A549 (cell line): ENCODE data around the gene ATG9A. TPM values are rescaled to one million over a fixed set of nuclear protein-coding genes. Genes with fewer than 3 reads are reported as not detected.

Experiments used
- ATAC-seq, 2 experiments: fragments of 200-7000 bp in 1 of 2; fragments of >200 bp in 1 of 2; cut with Nextera tagmentation in 1 of 2; cut with Tn5 transposase in 1 of 2; 3 replicates each; pipeline versions ENCODE4 v1.8.0 to v1.9.1; 2018 to 2020; ENCODE audit warnings: mild to moderate bottlenecking in 1 of 2, moderate library complexity in 1 of 2
- CTCF ChIA-PET: fragments of 300-600 bp; sonication (Branson Sonifier 250); formaldehyde crosslinking; extraction: SDS; loops from one replicate; lab custom pipeline; 2021; ENCODE audit warnings: antibody characterized with exemption, inconsistent platforms; lab: Yijun Ruan, JAX
- POLR2A ChIA-PET: fragments of 350-600 bp; formaldehyde crosslinking; extraction: SDS; loops from one replicate; lab custom pipeline; 2021; ENCODE audit warnings: antibody characterized with exemption, inconsistent platforms; lab: Yijun Ruan, JAX
- DNase-seq, 2 experiments: peaks; one replicate each; pipeline versions ENCODE4 v3.0.0 to v3.0.0-alpha.2; 2011 to 2016; ENCODE audit warnings: low read depth in 1 of 2, low spot score in 1 of 2
- FAIRE-seq: peaks from 2 replicates; lab custom pipeline; 2011; peaks lifted over from hg19 to GRCh38; lab: Jason Lieb, UNC
- H3K27ac ChIP-seq, 2 experiments: fragments of >200 bp; sonication (Bioruptor Twin); formaldehyde crosslinking; 3 replicates each; pipeline ENCODE4 v1.5.1; 2016 to 2017
- H3K4me1 ChIP-seq: fragments of >200 bp; sonication (Bioruptor Twin); formaldehyde crosslinking; 3 replicates; pipeline ENCODE4 v1.6.1; 2016
- H3K4me2 ChIP-seq: fragments of >200 bp; sonication (Bioruptor Twin); formaldehyde crosslinking; 3 replicates; pipeline ENCODE4 v1.6.1; 2016
- H3K4me3 ChIP-seq: fragments of >200 bp; sonication (Bioruptor Twin); formaldehyde crosslinking; 3 replicates; pipeline ENCODE4 v1.5.1; 2016
- H3K9me3 ChIP-seq: fragments of >200 bp; sonication (Bioruptor Twin); formaldehyde crosslinking; 3 replicates; pipeline ENCODE4 v1.6.1; 2016
- CBX8 ChIP-seq: fragments of 200-600 bp; sonication (generic); IDR thresholded peaks from 2 replicates; pipeline ENCODE4 v1.6.1; 2016
- EHF ChIP-seq: fragments of 250-450 bp; sonication (Bioruptor Pico); IDR thresholded peaks from 2 replicates; pipeline ENCODE4 v1.5.0; 2020; ENCODE audit warnings: mild to moderate bottlenecking
- EP300 ChIP-seq, 2 experiments: fragments of >200 bp; sonication (Bioruptor Twin); formaldehyde crosslinking; IDR thresholded peaks; 2 replicates in 1 of 2; 3 replicates in 1 of 2; pipeline ENCODE4 v1.6.1; 2016 to 2017
- ESRRA ChIP-seq: fragments of 150-350 bp; IDR thresholded peaks from 2 replicates; pipeline ENCODE4 v1.6.1; 2014; ENCODE audit warnings: mild to moderate bottlenecking, low read length, borderline replicate concordance
- GATA3 ChIP-seq: IDR thresholded peaks from 2 replicates; pipeline ENCODE4 v1.6.1; 2012; ENCODE audit warnings: borderline replicate concordance
- JUN ChIP-seq, 2 experiments: fragments of >200 bp; sonication (Bioruptor Twin); formaldehyde crosslinking; IDR thresholded peaks; 2 replicates in 1 of 2; 3 replicates in 1 of 2; pipeline ENCODE4 v1.6.1; 2016 to 2017
- KDM1A ChIP-seq: fragments of 200-600 bp; sonication (generic); IDR thresholded peaks from 2 replicates; pipeline ENCODE4 v1.6.1; 2016; ENCODE audit warnings: low read depth, mild to moderate bottlenecking
- MYC ChIP-seq: IDR thresholded peaks from 2 replicates; pipeline ENCODE4 v1.6.1; 2012; ENCODE audit warnings: mild to moderate bottlenecking, inconsistent platforms, low read length, improper control_type of control experiment, borderline replicate concordance
- NR3C1 ChIP-seq: fragments of >200 bp; sonication (Bioruptor Twin); formaldehyde crosslinking; IDR thresholded peaks from 3 replicates; pipeline ENCODE4 v1.6.1; 2017
- PHF8 ChIP-seq: fragments of 200-600 bp; sonication (generic); IDR thresholded peaks from 2 replicates; pipeline ENCODE4 v1.6.1; 2016; ENCODE audit warnings: low read depth, mild to moderate bottlenecking, antibody characterized with exemption, moderate library complexity, borderline replicate concordance
- POLR2A ChIP-seq: IDR thresholded peaks from 2 replicates; pipeline ENCODE4 v1.6.1; 2012; ENCODE audit warnings: mild to moderate bottlenecking, low read length
- RARB ChIP-seq: fragments of 250-450 bp; sonication (Bioruptor Pico); IDR thresholded peaks from 2 replicates; pipeline ENCODE4 v1.8.0; 2021; ENCODE audit warnings: mild to moderate bottlenecking, moderate library complexity
- RFX5 ChIP-seq: fragments of 450-650 bp; IDR thresholded peaks from 2 replicates; pipeline ENCODE4 v1.7.1; 2014; ENCODE audit warnings: antibody characterized with exemption, mild to moderate bottlenecking, moderate library complexity
- RNF2 ChIP-seq: fragments of 200-600 bp; sonication (generic); IDR thresholded peaks from 2 replicates; pipeline ENCODE4 v1.6.1; 2016; ENCODE audit warnings: low read depth, mild to moderate bottlenecking, antibody characterized with exemption, moderate library complexity, borderline replicate concordance
- SMC3 ChIP-seq: fragments of >200 bp; sonication (Bioruptor Twin); formaldehyde crosslinking; IDR thresholded peaks from 3 replicates; pipeline ENCODE4 v1.6.1; 2018; ENCODE audit warnings: inconsistent platforms
- TFCP2L1 ChIP-seq: fragments of 250-450 bp; sonication (Bioruptor Pico); IDR thresholded peaks from 2 replicates; pipeline ENCODE4 v1.5.0; 2021; ENCODE audit warnings: mild to moderate bottlenecking
- WGBS: methylation state at CpG from one replicate; pipeline ENCODE4 v1.1.6; 2017; ENCODE audit errors: missing lambda C conversion rate; 5-methylcytosine and 5-hydroxymethylcytosine counted together
- polyA plus RNA-seq, 4 experiments: library from polyadenylated mRNA; depleted of rRNA in 3 of 4; stranded (reverse); fragments of >200 nt; fragmentation: RNase III in 1 of 4; extraction: RNeasy Plus Mini Kit Qiagen cat#74134 plus additional on column Dnase treatment in 1 of 4; gene quantifications; 2 replicates in 3 of 4; 3 replicates in 1 of 4; pipeline ENCODE4 v1.2.3, GENCODE V29; 2011 to 2017
- TF ChIP-seq, protein P1 (sequence below): fragments of >200 bp; sonication (Bioruptor Twin); formaldehyde crosslinking; IDR thresholded peaks from 3 replicates; pipeline ENCODE4 v1.6.1; 2016
- TF ChIP-seq, protein P2 (sequence below): fragments of 450-650 bp; IDR thresholded peaks from 2 replicates; pipeline ENCODE4 v1.6.1; 2014; ENCODE audit warnings: antibody characterized with exemption
- TF ChIP-seq, protein P3 (sequence below): IDR thresholded peaks from 2 replicates; pipeline ENCODE4 v1.6.1; 2012
- TF ChIP-seq, protein P4 (sequence below): fragments of 250-450 bp; sonication (Bioruptor Pico); IDR thresholded peaks from 2 replicates; pipeline ENCODE4 v1.5.0; 2021; ENCODE audit warnings: mild to moderate bottlenecking, moderate library complexity, borderline replicate concordance
- TF ChIP-seq, protein P5 (sequence below): fragments of 250-450 bp; sonication (Bioruptor Pico); IDR thresholded peaks from 2 replicates; pipeline ENCODE4 v1.5.0; 2020; ENCODE audit warnings: low read depth, mild to moderate bottlenecking, moderate library complexity

ATG9A gene
- polyA plus RNA-seq, 2 of the 4 experiments (the other 2 are of a cell fraction) = 41.9 to 75.2 TPM

DNA sequence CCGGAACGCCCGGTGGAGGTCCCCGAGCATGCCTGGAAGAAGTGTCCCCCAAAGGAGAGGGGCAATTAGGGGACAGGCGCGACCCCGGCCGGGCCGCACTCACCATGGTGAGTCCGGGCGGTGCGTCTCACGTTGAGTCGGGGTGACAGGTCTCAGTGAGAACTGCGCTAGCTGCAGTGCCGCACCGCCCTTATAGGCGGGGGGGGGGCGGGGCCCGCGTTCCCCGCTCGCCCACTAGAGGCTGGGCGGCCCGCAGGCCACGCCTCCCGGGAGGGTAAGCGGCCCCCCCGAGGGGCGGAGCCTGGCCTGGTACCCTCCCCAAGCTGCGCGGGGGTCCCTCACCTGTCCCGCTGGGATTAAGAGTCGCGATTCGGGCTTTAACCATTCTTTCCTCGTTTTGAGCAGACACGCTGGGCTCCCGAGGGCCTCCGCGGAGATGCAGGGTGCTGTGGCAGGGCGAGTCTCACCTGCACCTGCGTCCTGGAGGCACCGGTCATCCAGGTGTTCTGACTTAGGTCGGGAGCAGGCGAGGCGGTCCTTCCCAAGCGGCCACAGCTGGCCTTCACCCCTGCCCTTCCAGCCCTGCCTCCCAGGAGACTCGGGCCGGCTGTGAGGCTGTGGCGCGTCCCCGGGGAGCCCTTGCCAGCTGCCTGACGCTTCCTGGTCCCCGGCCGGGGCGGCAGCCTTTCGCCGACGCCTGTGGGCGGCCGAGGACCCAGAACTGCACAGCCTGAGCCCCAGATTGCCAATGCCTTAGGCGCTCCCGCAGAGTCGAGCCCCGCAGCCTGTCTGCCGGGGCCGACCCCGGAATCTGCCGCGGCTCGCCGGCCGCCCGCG, 24.5 kb upstream of the ATG9A start, which contains the start of gene TUBA4A:
Gene TUBA4A, minus strand, starts transcription at position 166 of the 837 bp plus-strand sequence. Its CDS starts 60 bp downstream, at position 106.
- peak; percentile 62 to 82 for ATAC-seq
- POLR2A ChIA-PET = interaction anchor here (0.8 to 4.5 kb wide), 8 partner anchors 9 to 77 kb away, joined by 3 to 65 read pairs (median 6); partner anchors contain the start of genes ANKZF1, ATG9A, CNPPD1 and DNAJB2
- DNase-seq = peak; percentile 81 to 83
- Histone ChIP-seq H3K27ac (peak within 1 kb of the TSS; percentile 90), H3K4me2 (peak within 1 kb of the TSS; percentile 96), H3K4me1 (peaks cover 37% of the 10 kb centered on the region), H3K4me3 (peak within 1 kb of the TSS; percentile 71)
- FAIRE-seq = no peak
- TF ChIP-seq, protein P1, sequence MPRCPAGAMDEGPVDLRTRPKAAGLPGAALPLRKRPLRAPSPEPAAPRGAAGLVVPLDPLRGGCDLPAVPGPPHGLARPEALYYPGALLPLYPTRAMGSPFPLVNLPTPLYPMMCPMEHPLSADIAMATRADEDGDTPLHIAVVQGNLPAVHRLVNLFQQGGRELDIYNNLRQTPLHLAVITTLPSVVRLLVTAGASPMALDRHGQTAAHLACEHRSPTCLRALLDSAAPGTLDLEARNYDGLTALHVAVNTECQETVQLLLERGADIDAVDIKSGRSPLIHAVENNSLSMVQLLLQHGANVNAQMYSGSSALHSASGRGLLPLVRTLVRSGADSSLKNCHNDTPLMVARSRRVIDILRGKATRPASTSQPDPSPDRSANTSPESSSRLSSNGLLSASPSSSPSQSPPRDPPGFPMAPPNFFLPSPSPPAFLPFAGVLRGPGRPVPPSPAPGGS = peak; percentile 92
- TF ChIP-seq KDM1A (no peak), SMC3 (peak; percentile 17; the same call in 1 of the 3 replicates), PHF8 (peak; percentile 44; the same call in 1 of the 2 replicates), CBX8 (no peak), POLR2A (peak; percentile 99), EHF (CRISPR knock-in tag) (no peak), GATA3 (0 out of 2 replicates have a peak, but pooled peaks have one; percentile 17), NR3C1 (no peak), JUN (IDR thresholded peaks at IDR 0.05) (peak; percentile 60 to 81; a peak in 3 of 5 replicates), RARB (0 out of 2 replicates have a peak, but pooled peaks have one; percentile 55), RFX5 (no peak), RNF2 (0 out of 2 replicates have a peak, but pooled peaks have one; percentile 50)
- TF ChIP-seq, protein P2, sequence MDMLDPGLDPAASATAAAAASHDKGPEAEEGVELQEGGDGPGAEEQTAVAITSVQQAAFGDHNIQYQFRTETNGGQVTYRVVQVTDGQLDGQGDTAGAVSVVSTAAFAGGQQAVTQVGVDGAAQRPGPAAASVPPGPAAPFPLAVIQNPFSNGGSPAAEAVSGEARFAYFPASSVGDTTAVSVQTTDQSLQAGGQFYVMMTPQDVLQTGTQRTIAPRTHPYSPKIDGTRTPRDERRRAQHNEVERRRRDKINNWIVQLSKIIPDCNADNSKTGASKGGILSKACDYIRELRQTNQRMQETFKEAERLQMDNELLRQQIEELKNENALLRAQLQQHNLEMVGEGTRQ = no peak
- TF ChIP-seq, protein P3, sequence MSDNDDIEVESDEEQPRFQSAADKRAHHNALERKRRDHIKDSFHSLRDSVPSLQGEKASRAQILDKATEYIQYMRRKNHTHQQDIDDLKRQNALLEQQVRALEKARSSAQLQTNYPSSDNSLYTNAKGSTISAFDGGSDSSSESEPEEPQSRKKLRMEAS = peak; percentile 10; the same call in 1 of the 2 replicates
- TF ChIP-seq, protein P4, sequence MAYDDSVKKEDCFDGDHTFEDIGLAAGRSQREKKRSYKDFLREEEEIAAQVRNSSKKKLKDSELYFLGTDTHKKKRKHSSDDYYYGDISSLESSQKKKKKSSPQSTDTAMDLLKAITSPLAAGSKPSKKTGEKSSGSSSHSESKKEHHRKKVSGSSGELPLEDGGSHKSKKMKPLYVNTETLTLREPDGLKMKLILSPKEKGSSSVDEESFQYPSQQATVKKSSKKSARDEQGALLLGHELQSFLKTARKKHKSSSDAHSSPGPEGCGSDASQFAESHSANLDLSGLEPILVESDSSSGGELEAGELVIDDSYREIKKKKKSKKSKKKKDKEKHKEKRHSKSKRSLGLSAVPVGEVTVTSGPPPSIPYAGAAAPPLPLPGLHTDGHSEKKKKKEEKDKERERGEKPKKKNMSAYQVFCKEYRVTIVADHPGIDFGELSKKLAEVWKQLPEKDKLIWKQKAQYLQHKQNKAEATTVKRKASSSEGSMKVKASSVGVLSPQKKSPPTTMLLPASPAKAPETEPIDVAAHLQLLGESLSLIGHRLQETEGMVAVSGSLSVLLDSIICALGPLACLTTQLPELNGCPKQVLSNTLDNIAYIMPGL (CRISPR knock-in tag) = no peak
- TF ChIP-seq, all 56 proteins: peak for 9
- CTCF ChIA-PET = interaction anchor here (0.9 to 12.6 kb wide), 8 partner anchors 9 to 256 kb away, joined by 3 to 241 read pairs (median 6); partner anchors contain the start of genes ANKZF1, ATG9A, DNAJB2 and GLB1L
- WGBS = 2% methylated on average over 7 of the region's 76 CpGs
- no peaks in the 10 kb centered on the region for H3K9me3 ChIP-seq

DNA sequence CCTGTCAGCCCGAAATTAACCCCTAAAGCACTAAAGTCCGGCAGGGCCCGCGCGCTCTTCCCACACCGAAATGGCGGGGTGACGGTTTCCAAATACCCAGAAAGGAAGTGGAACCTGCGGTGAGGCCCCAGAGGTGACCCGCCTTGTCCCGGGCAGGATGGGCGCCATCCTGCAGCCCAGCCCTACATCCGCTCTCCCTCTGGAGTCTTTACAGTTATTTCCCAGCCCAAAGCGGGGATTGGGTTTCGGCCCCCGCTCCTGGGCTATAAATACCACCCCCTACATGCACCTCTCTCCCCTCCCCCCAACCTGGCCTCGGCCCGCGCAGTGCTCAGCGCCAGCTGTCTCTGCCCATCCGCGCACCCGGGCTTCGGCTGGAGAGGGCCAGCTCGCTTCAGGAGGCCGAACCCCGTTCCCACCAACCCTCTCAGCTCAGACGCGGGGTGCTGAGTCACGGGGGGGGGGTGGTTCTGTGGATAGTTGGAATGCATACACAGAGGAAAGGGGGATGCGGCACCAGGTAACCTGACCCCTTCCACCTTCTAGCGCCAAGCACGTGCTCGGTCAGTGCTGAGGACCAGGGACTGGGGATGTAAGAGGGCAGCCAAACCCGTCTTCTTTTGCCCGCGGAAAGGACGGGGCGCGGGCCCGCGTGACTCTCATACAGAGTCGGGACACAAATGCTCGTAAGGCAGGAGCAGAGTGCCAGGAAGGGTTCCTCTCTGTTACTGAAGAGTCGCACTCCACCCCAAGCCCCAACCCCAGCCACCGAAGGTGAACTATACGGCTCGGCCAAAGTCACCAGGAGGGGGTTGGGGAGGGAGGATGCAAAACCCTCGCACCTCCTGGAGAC, 23.7 kb upstream of the ATG9A start, which contains the start of gene TUBA4B:
Gene TUBA4B, plus strand, starts transcription at position 344 of the 853 bp plus-strand sequence. Its CDS starts 165 bp downstream, at position 509.
- POLR2A ChIA-PET = interaction anchor here (0.6 to 4.5 kb wide), 13 partner anchors 8 to 260 kb away, joined by 3 to 65 read pairs (median 5); partner anchors contain the start of genes ANKZF1, ATG9A, DNAJB2 and GLB1L
- Histone ChIP-seq H3K27ac (peak within 1 kb of the TSS; percentile 90), H3K4me3 (peak within 1 kb of the TSS; percentile 71), H3K4me1 (peaks cover 46% of the 10 kb centered on the region), H3K9me3 (no peaks in the 10 kb centered on the region), H3K4me2 (peak within 1 kb of the TSS; percentile 96)
- ATAC-seq = peak; percentile 7 to 25
- no peak for FAIRE-seq
- CTCF ChIA-PET = interaction anchor here (0.6 to 12.6 kb wide), 13 partner anchors 10 to 277 kb away, joined by 3 to 241 read pairs (median 4); partner anchors contain the start of genes ANKZF1, ATG9A and DNAJB2
- WGBS = under 1% methylated on average over 30 of the region's 49 CpGs
- DNase-seq = peak; percentile 6 to 43
- TF ChIP-seq RNF2 (no peak), GATA3 (no peak; the same call in 1 of the 2 replicates), JUN (IDR thresholded peaks at IDR 0.05) (peak in 1 of 2 experiments; percentile 20; a peak in 1 of 5 replicates), PHF8 (no peak; the same call in 1 of the 2 replicates), MYC (peak; percentile 69; the same call in 1 of the 2 replicates), TFCP2L1 (CRISPR knock-in tag) (no peak), EP300 (IDR thresholded peaks at IDR 0.05) (no peak), CBX8 (no peak), RFX5 (no peak), ESRRA (no peak), EHF (CRISPR knock-in tag) (no peak)
- TF ChIP-seq, protein P2 = no peak
- TF ChIP-seq, protein P4 (CRISPR knock-in tag) = no peak
- TF ChIP-seq, protein P5, sequence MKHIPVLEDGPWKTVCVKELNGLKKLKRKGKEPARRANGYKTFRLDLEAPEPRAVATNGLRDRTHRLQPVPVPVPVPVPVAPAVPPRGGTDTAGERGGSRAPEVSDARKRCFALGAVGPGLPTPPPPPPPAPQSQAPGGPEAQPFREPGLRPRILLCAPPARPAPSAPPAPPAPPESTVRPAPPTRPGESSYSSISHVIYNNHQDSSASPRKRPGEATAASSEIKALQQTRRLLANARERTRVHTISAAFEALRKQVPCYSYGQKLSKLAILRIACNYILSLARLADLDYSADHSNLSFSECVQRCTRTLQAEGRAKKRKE (CRISPR knock-in tag) = no peak
- TF ChIP-seq, protein P3 = peak; percentile 81
